RWPE2 (cell line): ENCODE data around the gene TUBA4A.

Source experiments
- ATAC-seq: fragments of 200-7000 bp; cut with Tn5 transposase; 3 replicates; pipeline ENCODE4 v1.9.1; 2021; ENCODE audit warnings: low read depth
- DNase-seq: peaks from one replicate; pipeline ENCODE4 v3.0.0-alpha.2; 2020; ENCODE audit warnings: low spot score
- H3K27ac ChIP-seq: fragments of 450-650 bp; 2 replicates; pipeline ENCODE4 v1.5.1; 2017; ENCODE audit warnings: mild to moderate bottlenecking; ENCODE audit not compliant: poor library complexity, severe bottlenecking
- H3K27me3 ChIP-seq: fragments of 250-450 bp; sonication (Bioruptor Pico); 2 replicates; pipeline ENCODE4 v1.5.1; 2021; ENCODE audit warnings: mild to moderate bottlenecking, moderate library complexity; ENCODE audit not compliant: insufficient read depth, poor library complexity, severe bottlenecking
- H3K36me3 ChIP-seq: fragments of 250-450 bp; sonication (Bioruptor Pico); 2 replicates; pipeline ENCODE4 v1.5.1; 2020; ENCODE audit warnings: low read depth, mild to moderate bottlenecking, moderate library complexity
- H3K4me1 ChIP-seq: fragments of 250-450 bp; sonication (Bioruptor Pico); 2 replicates; pipeline ENCODE4 v1.5.1; 2021; ENCODE audit warnings: mild to moderate bottlenecking, moderate library complexity; ENCODE audit not compliant: insufficient read depth, poor library complexity, severe bottlenecking
- H3K4me3 ChIP-seq: fragments of 250-450 bp; sonication (Bioruptor Pico); 2 replicates; pipeline ENCODE4 v1.5.1; 2021; ENCODE audit warnings: mild to moderate bottlenecking, moderate library complexity; ENCODE audit not compliant: severe bottlenecking
- H3K9me3 ChIP-seq: fragments of 250-450 bp; sonication (Bioruptor Pico); 2 replicates; pipeline ENCODE4 v1.5.1; 2021; ENCODE audit warnings: mild to moderate bottlenecking, moderate library complexity; ENCODE audit not compliant: severe bottlenecking
- CTCF ChIP-seq: fragments of 450-650 bp; IDR thresholded peaks from one replicate; pipeline ENCODE4 v1.5.1; 2017; ENCODE audit warnings: mild to moderate bottlenecking, moderate library complexity; ENCODE audit not compliant: poor library complexity, severe bottlenecking

The TUBA4A gene

GRCh38 chr2:219277703-219278654 lies 24.3 kb upstream of the TUBA4A start:
- H3K4me1 ChIP-seq = peaks cover 47% of the 10 kb centered on the region
- peaks cover 22% of the 10 kb centered on the region for H3K36me3 ChIP-seq
- no peaks in the 10 kb centered on the region for H3K9me3 ChIP-seq
- DNase-seq (no peak), ATAC-seq (peak; percentile 5; the same call in 1 of the 3 replicates)
- H3K4me3 ChIP-seq = no peak overlapping the region
- peak; percentile 97 for TF ChIP-seq CTCF
- peak overlapping the region; percentile 100 for H3K27ac ChIP-seq
- H3K27me3 ChIP-seq = no peaks in the 10 kb centered on the region

- Histone ChIP-seq H3K4me3 (no peak overlapping the region), H3K27ac (peak overlapping the region; percentile 100), H3K36me3 (no peaks in the 10 kb centered on the region), H3K4me1 (peaks cover 53% of the 10 kb centered on the region), H3K9me3 (no peaks in the 10 kb centered on the region), H3K27me3 (no peaks in the 10 kb centered on the region)
- TF ChIP-seq CTCF = peak; percentile 8
- ATAC-seq = peak; percentile 48
- no peak for DNase-seq
Observed at GRCh38 chr2:219274361-219274921, 20.7 kb upstream of the TUBA4A start.

- DNase-seq = peak; percentile 95
- H3K27ac ChIP-seq = peak overlapping the region; percentile 100
Observed at GRCh38 chr2:219273937-219274336, 20.2 kb upstream of the TUBA4A start.

GRCh38 chr2:219272995-219273394 lies 19.3 kb upstream of the TUBA4A start:
- peak overlapping the region; percentile 100 for H3K27ac ChIP-seq
- H3K27me3 ChIP-seq = no peaks in the 10 kb centered on the region
- no peak overlapping the region for H3K4me3 ChIP-seq
- TF ChIP-seq CTCF = no peak
- H3K4me1 ChIP-seq = peaks cover 48% of the 10 kb centered on the region
- no peaks in the 10 kb centered on the region for H3K9me3 ChIP-seq
- DNase-seq (no peak), ATAC-seq (no peak)
- H3K36me3 ChIP-seq = no peaks in the 10 kb centered on the region

More at GRCh38 chr2:219273937-219274336, 20.2 kb upstream of the TUBA4A start:
- H3K36me3 ChIP-seq = no peaks in the 10 kb centered on the region
- H3K9me3 ChIP-seq = no peaks in the 10 kb centered on the region
- ATAC-seq = peak; percentile 81
- no peak for TF ChIP-seq CTCF
- peaks cover 57% of the 10 kb centered on the region for H3K4me1 ChIP-seq
- H3K4me3 ChIP-seq = no peak overlapping the region
- no peaks in the 10 kb centered on the region for H3K27me3 ChIP-seq
